ENCODE results near the gene ANKRD33.

- no peak for TF ChIP-seq CTCF (conservative IDR thresholded peaks at IDR 0.05 in 1 of 2, IDR thresholded peaks at IDR 0.05 in 1 of 2; ENCODE audit: extremely low read depth in 1 of 2, insufficient read depth in 1 of 2, low read depth in 1 of 2, low read length in 2 of 2)
- TF ChIP-seq EZH2 (IDR thresholded peaks at IDR 0.05; ENCODE audit: borderline replicate concordance, low read length): no peak
Measured at GRCh38 chr12:51887476-51888315, at the start of gene ANKRD33.
